Measurements from ENCODE around the gene RPL6.
A peak's percentile ranks its signal among the peaks of the same experiment; 100 is the strongest.
"Not testable (repeated sequence)": the region's sequence is repeated elsewhere in the genome, so short reads cannot be mapped to it uniquely, and the experiment has no call there.

The RPL6 gene

DNA sequence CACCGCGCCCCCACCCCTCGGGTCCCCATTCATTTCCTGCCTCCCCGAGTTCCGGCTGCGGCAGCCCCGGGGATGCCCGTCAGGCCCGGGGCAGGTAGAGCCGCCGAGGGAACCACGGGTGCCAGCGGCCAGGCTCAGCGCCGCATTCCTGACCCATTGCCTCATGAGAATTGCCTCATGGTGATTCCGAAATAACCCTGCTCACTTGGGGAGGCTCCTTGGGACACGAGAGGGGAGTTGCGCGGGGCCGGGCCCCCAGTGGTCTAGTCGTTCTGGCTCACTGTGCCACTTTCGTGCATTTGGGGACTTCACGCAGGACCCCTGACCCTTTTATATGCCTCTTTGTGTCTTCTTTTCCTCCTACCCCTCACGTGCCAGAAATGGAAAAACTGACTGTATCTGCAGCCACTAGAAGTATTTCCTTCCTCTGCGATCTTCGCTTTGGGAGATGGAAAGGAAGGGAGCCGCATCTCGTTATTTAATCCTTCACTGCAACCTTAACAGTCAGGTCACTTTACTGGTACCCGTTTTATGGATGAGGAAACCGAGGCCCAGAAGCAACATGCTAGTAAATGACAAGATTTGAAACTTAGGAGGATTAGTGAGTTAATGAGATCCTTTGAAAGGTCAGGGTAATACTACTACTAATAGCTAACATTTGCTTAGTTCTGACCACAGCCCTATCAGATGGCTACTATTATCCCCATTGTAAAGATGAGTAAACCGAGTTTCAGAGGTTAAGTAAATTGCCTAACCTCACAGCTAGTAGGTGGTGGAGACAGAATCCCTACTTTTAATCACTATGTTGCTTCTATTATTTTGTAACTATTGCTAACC, 10.1 kb upstream of the RPL6 start:
- no peak for DNase-seq

- peak; percentile 98 for DNase-seq
Observed at GRCh38 chr12:112418608-112419296, 9.3 kb upstream of the RPL6 start, which contains the start of gene PTPN11. Gene PTPN11 (plus strand): TSS chr12:112418947. CDS start chr12:112419112, 165 bp downstream.

- DNase-seq, result no peak
Observed at GRCh38 chr12:112418273-112418607, 8.8 kb upstream of the RPL6 start.

GRCh38 chr12:112415457-112415856, 6.1 kb upstream of the RPL6 start:
- not testable (repeated sequence) for DNase-seq

GRCh38 chr12:112413855-112414625, 4.6 kb upstream of the RPL6 start:
- DNase-seq, result no peak

DNA sequence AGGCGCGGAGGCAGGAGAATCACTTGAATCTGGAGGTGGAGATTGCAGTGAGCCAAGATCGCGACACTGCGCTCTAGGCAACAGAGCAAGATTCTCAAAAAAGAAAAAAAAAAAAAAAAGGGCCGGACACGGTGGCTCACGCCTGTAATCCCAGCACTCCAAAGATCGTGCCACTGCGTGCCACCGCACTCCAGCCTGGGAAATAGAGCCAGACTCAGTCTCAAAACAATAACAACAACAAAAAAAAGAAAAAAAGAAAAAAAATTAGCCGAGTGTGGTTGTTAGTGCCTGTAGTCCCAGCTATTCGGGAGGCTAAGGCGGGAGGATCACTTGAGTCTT, 470 bp upstream of the RPL6 start:
- no peak for DNase-seq

GRCh38 chr12:112408621-112409020, 784 bp downstream of the RPL6 start:
- no peak for DNase-seq

DNA sequence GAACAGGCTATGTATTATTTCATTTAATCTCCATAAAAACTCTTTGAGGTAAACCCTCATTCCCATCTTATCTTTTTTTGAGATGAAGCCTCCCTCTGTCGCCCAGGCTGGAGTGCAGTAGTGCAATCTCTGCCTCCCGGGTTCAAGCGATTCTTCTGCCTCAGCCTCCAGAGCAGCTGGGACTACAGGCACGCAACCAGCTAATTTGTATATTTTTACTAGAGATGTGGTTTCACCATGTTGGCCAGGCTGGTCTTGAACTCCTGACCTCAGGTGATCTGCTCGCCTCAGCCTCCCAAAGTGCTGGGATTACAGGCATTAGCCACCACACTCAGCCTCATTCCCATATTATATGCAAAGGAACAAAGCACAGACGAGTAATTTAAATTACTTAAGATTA, 1.7 kb downstream of the RPL6 start:
- not testable (repeated sequence) for DNase-seq

DNA sequence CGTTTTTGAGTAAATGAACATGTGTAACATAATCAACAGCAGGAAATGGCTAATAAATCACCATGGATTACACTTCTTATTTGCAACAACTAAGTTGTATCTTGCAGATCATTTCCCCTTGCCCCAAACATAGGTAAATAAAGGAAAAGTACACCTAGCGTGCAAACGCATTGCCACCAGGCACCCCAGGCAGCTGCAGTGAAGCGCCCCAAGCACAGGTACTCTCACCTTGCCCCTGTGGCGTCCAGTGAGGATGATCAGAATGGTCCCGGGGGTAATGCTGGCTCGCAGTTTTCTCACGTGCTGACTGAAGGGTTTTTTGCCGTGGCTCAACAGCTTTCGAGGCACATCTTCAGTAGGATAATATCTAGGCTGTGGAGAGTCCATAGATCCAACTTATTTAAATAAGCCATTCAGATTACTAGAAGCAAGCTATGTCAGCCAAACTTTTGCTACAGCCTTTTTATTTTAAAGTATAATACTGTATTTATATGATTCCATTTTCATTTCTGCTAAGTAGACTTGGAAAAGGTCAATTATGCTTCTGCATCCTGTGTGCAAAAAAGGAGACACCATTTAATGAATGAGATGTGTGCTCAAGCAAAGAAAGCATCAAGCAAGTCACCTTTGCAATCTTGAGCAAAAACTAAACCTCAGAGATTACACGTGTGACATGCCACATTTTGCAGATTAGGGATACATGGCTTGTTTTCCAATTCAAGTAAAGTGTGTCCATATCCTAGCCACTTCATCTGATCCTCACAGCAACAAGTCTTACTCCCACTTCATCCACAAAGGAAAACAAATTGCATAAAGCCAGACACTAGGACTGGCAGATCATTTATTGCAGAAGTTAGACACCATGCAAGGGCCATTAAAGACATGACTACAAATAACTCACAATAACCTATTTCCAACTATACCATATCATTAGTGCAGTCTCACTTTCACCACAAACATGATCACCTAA, 2.6 kb downstream of the RPL6 start:
- no peak for DNase-seq

DNA sequence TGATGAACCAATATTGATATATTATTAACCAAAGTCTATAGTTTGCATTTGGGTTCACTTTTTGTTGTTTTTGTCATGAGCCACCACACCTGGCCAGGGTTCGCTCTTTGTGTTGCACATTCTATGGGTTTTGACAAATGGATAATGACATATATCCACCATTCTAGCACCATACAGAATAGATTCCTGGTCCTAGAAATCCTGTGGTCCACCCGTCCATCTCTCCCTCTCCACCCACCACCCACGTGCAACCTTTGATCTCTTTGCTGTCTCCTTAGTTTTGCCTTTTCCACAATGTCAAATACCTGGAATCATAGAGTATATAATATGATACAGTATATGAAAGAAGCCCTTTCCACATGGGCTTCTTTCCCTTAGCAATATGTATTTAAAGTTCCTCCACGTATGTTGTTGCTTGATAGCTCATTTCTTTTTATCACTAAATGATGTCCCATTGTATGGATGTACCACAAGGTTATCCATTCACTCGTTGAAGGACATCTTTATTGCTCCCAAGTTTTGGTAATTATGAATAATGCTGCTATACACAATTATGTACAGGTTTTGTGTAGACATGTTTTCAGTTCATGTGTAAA, 7.4 kb downstream of the RPL6 start:
- DNase-seq, result no peak

- DNase-seq, result no peak
Observed at GRCh38 chr12:112401054-112401453, 8.4 kb downstream of the RPL6 start.

- DNase-seq, result no peak
Observed at GRCh38 chr12:112393328-112393727, 16.1 kb downstream of the RPL6 start.

DNA sequence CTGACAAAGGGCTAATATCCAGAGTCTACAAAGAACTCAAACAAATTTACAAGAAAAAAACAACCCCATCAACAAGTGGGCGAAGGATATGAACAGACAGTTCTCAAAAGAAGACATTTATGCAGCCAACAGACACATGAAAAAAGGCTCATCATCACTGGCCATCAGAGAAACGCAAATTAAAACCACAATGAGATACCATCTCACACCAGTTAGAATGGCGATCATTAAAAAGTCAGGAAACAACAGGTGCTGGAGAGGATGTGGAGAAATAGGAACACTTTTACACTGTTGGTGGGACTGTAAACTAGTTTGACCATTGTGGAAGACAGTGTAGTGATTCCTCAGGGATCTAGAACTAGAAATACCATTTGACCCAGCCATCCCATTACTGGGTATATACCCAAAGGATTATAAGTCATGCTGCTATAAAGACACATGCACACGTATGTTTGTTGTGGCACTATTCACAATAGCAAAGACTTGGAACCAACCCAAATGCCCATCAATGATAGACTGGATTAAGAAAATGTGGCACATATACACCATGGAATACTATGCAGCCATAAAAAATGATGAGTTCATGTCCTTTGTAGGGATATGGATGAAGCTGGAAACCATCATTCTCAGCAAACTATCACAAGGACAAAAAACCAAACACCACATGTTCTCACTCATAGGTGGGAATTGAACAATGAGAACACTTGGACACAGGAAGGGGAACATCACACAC, 19.3 kb downstream of the RPL6 start:
- DNase-seq, result not testable (repeated sequence)

DNA sequence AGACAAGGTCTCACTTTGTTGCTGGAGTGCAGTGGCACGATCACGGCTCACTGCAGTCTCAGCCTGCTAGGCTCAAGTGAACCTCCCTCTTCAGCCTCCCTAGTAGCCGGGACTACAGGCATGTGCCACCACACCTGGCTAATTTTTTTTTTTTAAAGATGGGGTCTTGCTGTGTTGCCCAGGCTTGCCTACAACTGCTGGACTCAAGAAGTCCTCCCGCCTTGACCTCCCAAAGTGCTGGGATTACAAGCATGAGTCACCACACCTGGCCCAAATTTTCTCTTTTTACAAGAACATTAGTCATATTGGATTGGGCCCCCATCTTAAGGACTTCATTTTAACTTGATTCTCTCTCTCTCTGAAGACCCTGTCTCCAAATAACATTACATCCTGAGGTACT, 20.2 kb downstream of the RPL6 start:
- no peak for DNase-seq

- DNase-seq, result no peak
Observed at GRCh38 chr12:112386726-112387125, 22.7 kb downstream of the RPL6 start.

DNA sequence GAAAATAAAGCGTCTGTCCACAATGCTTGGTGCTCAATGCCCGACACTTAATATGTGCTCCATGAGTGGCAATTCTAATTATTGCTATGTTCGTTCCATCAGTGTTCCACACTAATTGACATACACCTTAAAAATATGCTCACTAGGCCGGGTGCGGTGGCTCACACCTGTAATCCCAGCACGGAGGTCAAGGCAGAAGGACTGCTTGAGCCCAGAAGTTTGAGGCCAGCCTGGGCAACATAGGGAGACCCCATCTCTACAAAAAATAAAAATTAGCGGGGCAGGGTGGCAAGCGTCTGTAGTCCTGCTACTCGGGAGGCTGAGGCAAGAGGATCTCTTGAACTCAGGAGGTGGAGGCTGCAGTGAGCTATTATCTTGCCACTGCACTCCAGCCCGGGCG, 26.5 kb downstream of the RPL6 start:
- DNase-seq, result no peak

DNA sequence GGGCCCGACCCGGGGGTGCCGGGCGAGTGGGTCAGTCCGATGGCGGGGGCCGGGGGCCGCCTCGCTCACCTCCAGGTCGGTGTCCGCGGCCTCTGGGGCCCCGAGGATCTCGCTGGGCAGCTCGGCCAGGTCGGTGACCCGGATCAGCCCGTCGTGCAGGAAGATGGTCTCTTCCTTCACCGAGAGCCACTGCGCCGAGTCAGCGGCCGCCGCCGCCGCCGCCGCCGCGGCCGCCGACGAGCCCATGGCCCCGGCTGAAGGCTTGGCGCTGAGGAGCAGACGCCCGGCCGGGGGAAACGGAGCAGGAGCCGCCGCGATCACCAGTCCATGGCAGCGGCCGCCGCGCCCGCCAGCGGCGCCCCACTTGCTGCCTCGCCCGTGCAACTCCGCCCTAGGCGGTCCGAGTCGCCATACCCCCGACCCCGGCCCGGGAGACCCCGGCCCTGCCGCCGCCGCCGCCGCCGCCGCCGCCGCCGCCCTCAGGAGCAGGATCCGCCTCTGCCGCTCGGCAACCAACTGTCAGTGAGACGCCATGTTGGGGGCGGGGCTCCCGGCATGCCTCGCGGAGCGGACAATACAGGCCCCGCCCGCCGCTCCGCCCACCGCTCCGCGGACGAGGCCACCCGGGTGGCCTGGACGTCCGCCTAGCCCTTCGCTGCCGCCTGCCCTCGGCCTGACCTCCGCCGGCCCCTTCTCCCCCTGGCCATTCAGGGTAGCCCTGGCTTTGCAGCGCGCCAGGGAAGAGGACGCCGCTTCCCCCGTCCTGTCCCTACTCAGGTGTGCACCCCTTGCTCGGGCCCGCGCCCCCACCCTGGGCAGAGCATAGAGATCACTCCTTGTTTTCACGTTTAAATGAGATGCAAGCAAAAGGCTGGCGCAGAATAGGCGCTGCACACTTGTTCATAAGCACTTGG, 27.3 kb downstream of the RPL6 start, which contains the start of gene HECTD4:
HECTD4 (minus strand) TSS at position 549 of the 914 bp plus-strand sequence; CDS start at position 246, 303 bp downstream.
- DNase-seq, result peak; percentile 97

DNA sequence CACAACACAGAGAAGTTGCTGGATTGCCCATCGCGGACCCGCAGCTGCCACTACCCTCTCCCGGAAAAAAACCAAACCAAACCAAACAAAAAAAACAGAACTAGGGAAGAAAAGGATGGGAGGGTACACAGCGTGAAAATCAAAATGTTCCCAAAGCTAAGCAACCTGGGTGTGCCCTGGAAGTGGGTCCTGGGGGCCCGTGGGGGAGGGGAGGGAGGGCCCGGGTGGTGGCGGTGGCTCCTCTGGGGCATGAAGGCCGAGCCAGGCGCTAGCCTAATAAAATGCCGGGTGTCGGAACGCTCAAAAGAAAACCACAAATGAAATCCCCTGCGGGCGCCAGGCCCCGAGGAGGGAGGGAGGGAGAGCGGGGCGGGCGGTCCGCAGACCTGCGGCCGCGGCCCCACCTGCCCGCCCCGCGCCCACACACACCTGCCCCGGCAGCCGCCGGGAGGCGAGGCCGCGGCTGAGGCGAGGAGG, 28.0 kb downstream of the RPL6 start:
- DNase-seq, result no peak

DNA sequence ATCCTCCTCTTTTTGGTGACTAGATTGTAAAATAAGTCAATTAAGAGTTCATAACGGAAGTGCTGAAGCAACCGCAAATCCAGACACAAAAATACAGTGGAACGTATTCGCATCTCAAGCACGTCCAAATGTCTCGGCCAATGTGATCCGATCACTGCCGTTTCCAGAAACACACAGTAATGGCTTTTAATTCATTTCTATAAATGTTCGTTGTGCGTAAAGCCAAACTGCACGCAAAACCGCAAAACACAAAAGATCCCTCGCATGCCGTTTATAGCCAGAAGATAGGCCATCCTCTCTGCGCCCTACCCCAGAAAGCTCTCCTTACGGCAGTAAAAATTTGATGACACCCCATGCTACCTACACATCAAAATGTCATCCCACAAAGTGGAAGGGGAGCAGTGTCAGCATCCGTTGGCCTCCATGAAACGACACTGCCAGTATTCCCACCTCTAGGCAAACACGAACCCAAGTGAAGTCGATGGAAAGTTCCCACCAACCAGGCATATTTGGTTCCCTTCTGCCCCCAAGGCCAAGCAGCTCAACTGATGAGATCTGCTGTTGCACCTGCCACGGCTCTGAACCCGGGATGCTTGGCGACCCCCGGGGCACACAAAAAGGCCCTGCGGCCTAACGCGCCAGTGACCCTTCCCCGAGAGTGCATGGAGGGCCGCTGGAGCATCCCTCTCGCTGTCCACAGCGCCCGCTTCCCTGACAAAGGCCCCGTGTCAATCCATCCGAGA, 28.6 kb downstream of the RPL6 start:
- no peak for DNase-seq
